WTC11 (cell line): ENCODE data around the gene MARCO. TPM values are rescaled to one million over a fixed set of nuclear protein-coding genes. Genes with fewer than 3 reads are reported as not detected.

Source experiments
- ATAC-seq: fragments of 200-7000 bp; cut with Tn5 transposase; 2 replicates; pipeline ENCODE4 v1.10.0; 2021; ENCODE audit warnings: mild to moderate bottlenecking, moderate library complexity
- CTCF ChIA-PET: fragments of 300-600 bp; sonication (Branson Sonifier 250); formaldehyde crosslinking; loops from one replicate; lab custom pipeline; 2021; ENCODE audit warnings: antibody characterized with exemption; lab: Charles Lee
- POLR2A ChIA-PET: fragments of 350-600 bp; sonication (Branson Sonifier 250); formaldehyde crosslinking; loops from one replicate; lab custom pipeline; 2021; ENCODE audit warnings: antibody characterized with exemption; lab: Charles Lee
- DNase-seq: peaks from one replicate; pipeline ENCODE4 v3.0.0; 2021; ENCODE audit warnings: low spot score
- H3K27ac Mint-ChIP-seq: 2 replicates; pipeline ENCODE4 v1.8.0; 2021; ENCODE audit warnings: mixed read lengths
- H3K27me3 Mint-ChIP-seq: 2 replicates; pipeline ENCODE4 v1.8.0; 2021; ENCODE audit warnings: low read depth, mild to moderate bottlenecking, moderate library complexity, mixed read lengths
- H3K36me3 Mint-ChIP-seq: 2 replicates; pipeline ENCODE4 v1.8.0; 2021; ENCODE audit warnings: mixed read lengths
- H3K4me1 Mint-ChIP-seq: 2 replicates; pipeline ENCODE4 v1.8.0; 2022; ENCODE audit warnings: mixed read lengths
- H3K4me3 Mint-ChIP-seq: 2 replicates; pipeline ENCODE4 v1.8.0; 2021; ENCODE audit warnings: mild to moderate bottlenecking, moderate library complexity, mixed read lengths
- H3K9me3 Mint-ChIP-seq: 2 replicates; pipeline ENCODE4 v1.8.0; 2021; ENCODE audit warnings: mixed read lengths
- ATF2 ChIP-seq: sonication (generic); formaldehyde crosslinking; IDR thresholded peaks from 2 replicates; pipeline ENCODE4 v1.8.1; 2022; ENCODE audit warnings: low read depth, missing genetic modification reagents, borderline replicate concordance
- CBFB ChIP-seq: sonication (generic); formaldehyde crosslinking; IDR thresholded peaks from 2 replicates; pipeline ENCODE4 v1.8.1; 2022; ENCODE audit warnings: mild to moderate bottlenecking, low read depth, missing genetic modification reagents
- FOXP1 ChIP-seq: sonication (generic); formaldehyde crosslinking; IDR thresholded peaks from 2 replicates; pipeline ENCODE4 v1.8.0; 2022; ENCODE audit warnings: missing genetic modification reagents, mild to moderate bottlenecking, moderate library complexity, borderline replicate concordance
- GABPB1 ChIP-seq: sonication (generic); formaldehyde crosslinking; IDR thresholded peaks from 2 replicates; pipeline ENCODE4 v1.8.1; 2023; ENCODE audit warnings: mild to moderate bottlenecking, missing genetic modification reagents
- HMGA2 ChIP-seq: fragments of 250-450 bp; sonication (Bioruptor Pico); IDR thresholded peaks from 2 replicates; pipeline ENCODE4 v1.4.0; 2021; ENCODE audit warnings: mild to moderate bottlenecking, moderate library complexity
- IRF2 ChIP-seq: sonication (generic); formaldehyde crosslinking; IDR thresholded peaks from 2 replicates; pipeline ENCODE4 v1.8.0; 2022; ENCODE audit warnings: low read depth, missing genetic modification reagents, borderline replicate concordance
- MAX ChIP-seq: sonication (generic); formaldehyde crosslinking; IDR thresholded peaks from 2 replicates; pipeline ENCODE4 v1.8.0; 2022; ENCODE audit warnings: mild to moderate bottlenecking, missing genetic modification reagents
- NFE2L1 ChIP-seq: sonication (generic); formaldehyde crosslinking; IDR thresholded peaks from 2 replicates; pipeline ENCODE4 v1.8.1; 2023; ENCODE audit warnings: missing genetic modification reagents
- NFYB ChIP-seq: sonication (generic); formaldehyde crosslinking; conservative IDR thresholded peaks from 2 replicates; pipeline ENCODE4 v1.8.0; 2022; ENCODE audit warnings: low read depth, missing genetic modification reagents
- NR2C2 ChIP-seq: sonication (generic); formaldehyde crosslinking; IDR thresholded peaks from 2 replicates; pipeline ENCODE4 v1.8.0; 2022; ENCODE audit warnings: mild to moderate bottlenecking, missing genetic modification reagents
- PREB ChIP-seq: sonication (generic); formaldehyde crosslinking; IDR thresholded peaks from 2 replicates; pipeline ENCODE4 v1.8.1; 2022; ENCODE audit warnings: mild to moderate bottlenecking, missing genetic modification reagents, moderate library complexity, borderline replicate concordance
- RORB ChIP-seq: fragments of 250-450 bp; sonication (Bioruptor Pico); IDR thresholded peaks from 2 replicates; pipeline ENCODE4 v1.9.0; 2021; ENCODE audit warnings: mild to moderate bottlenecking
- ZNF219 ChIP-seq: sonication (generic); formaldehyde crosslinking; IDR thresholded peaks from 2 replicates; pipeline ENCODE4 v1.8.0; 2023; ENCODE audit warnings: missing genetic modification reagents, mild to moderate bottlenecking, borderline replicate concordance
- total RNA-seq: library from RNA; stranded (reverse); gene quantifications from 3 replicates; pipeline ENCODE4 v1.2.3, GENCODE V29; 2021
- TF ChIP-seq, protein P1 (sequence below): sonication (generic); formaldehyde crosslinking; conservative IDR thresholded peaks from 2 replicates; pipeline ENCODE4 v1.8.1; 2023; ENCODE audit warnings: mild to moderate bottlenecking, low read depth, missing genetic modification reagents, moderate library complexity

Gene MARCO
- total RNA-seq, 1 experiment from 2014 or later = 0.11 TPM

- CTCF ChIA-PET = interaction anchor here (1.9 kb wide), 1 partner anchor 22 kb away, joined by 8 read pairs; no protein-coding TSS in a partner anchor
- peaks cover 2% of the 10 kb centered on the region for H3K36me3 Mint-ChIP-seq
- H3K27ac Mint-ChIP-seq = no peak overlapping the region
- no peak for DNase-seq
- POLR2A ChIA-PET = no interaction called here
- no peak for ATAC-seq
- H3K4me1 Mint-ChIP-seq = peaks cover 7% of the 10 kb centered on the region
- no peak overlapping the region for H3K4me3 Mint-ChIP-seq
- TF ChIP-seq GABPB1 = no peak
- TF ChIP-seq ATF2 (CRISPR knock-in tag) = no peak
- TF ChIP-seq, protein P1, sequence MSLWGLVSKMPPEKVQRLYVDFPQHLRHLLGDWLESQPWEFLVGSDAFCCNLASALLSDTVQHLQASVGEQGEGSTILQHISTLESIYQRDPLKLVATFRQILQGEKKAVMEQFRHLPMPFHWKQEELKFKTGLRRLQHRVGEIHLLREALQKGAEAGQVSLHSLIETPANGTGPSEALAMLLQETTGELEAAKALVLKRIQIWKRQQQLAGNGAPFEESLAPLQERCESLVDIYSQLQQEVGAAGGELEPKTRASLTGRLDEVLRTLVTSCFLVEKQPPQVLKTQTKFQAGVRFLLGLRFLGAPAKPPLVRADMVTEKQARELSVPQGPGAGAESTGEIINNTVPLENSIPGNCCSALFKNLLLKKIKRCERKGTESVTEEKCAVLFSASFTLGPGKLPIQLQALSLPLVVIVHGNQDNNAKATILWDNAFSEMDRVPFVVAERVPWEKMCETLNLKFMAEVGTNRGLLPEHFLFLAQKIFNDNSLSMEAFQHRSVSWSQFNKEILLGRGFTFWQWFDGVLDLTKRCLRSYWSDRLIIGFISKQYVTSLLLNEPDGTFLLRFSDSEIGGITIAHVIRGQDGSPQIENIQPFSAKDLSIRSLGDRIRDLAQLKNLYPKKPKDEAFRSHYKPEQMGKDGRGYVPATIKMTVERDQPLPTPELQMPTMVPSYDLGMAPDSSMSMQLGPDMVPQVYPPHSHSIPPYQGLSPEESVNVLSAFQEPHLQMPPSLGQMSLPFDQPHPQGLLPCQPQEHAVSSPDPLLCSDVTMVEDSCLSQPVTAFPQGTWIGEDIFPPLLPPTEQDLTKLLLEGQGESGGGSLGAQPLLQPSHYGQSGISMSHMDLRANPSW = no peak
- no peak for TF ChIP-seq CBFB (CRISPR knock-in tag)
- TF ChIP-seq FOXP1 (CRISPR knock-in tag) = no peak
- no peak for TF ChIP-seq NFYB
- TF ChIP-seq IRF2 (CRISPR knock-in tag) = no peak
- no peaks in the 10 kb centered on the region; the same call in none of the 2 replicates for H3K27me3 Mint-ChIP-seq
- peaks cover 4% of the 10 kb centered on the region for H3K9me3 Mint-ChIP-seq
Measured at GRCh38 chr2:118903551-118904479, 38.2 kb upstream of the MARCO start.

GRCh38 chr2:118905206-118905605 lies 36.8 kb upstream of the MARCO start:
- H3K4me1 Mint-ChIP-seq = peaks cover 7% of the 10 kb centered on the region
- TF ChIP-seq PREB (CRISPR knock-in tag) (no peak), NR2C2 (CRISPR knock-in tag) (no peak), RORB (CRISPR knock-in tag) (no peak), ZNF219 (no peak)
- no peak overlapping the region for H3K4me3 Mint-ChIP-seq
- DNase-seq (no peak), ATAC-seq (no peak)
- H3K36me3 Mint-ChIP-seq = peaks cover 2% of the 10 kb centered on the region
- H3K9me3 Mint-ChIP-seq = peaks cover 7% of the 10 kb centered on the region
- no peaks in the 10 kb centered on the region; the same call in none of the 2 replicates for H3K27me3 Mint-ChIP-seq
- ChIA-PET CTCF (no interaction called here), POLR2A (no interaction called here)
- no peak overlapping the region for H3K27ac Mint-ChIP-seq

DNA sequence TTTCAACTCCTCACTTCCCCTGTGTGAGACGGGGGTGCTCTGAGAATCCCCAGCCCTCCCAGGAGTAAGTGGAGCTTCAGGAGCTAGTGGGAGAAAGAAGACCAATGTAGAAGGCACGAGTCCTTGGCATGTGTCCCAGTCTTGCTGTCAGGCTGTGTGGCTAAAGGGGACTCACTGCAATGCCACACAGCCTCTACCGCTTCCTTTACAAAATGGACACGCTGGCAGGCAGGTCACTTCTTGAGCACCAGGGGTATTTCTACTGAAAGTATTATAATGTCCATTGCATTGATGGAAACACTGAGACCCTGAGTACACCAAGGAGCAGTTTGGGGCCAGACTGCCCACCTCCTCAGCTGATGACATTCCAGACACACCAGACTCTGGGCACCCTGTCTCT lies 35.8 kb upstream of the MARCO start:
- peaks cover 2% of the 10 kb centered on the region for H3K36me3 Mint-ChIP-seq
- H3K4me1 Mint-ChIP-seq = peaks cover 7% of the 10 kb centered on the region
- H3K27ac Mint-ChIP-seq = no peak overlapping the region
- ATAC-seq (no peak), DNase-seq (no peak)
- ChIA-PET POLR2A (no interaction called here), CTCF (no interaction called here)
- no peaks in the 10 kb centered on the region; the same call in none of the 2 replicates for H3K27me3 Mint-ChIP-seq
- TF ChIP-seq NR2C2 (CRISPR knock-in tag) (no peak), MAX (CRISPR knock-in tag) (no peak), HMGA2 (CRISPR knock-in tag) (no peak), NFE2L1 (CRISPR knock-in tag) (no peak), IRF2 (CRISPR knock-in tag) (no peak)
- H3K9me3 Mint-ChIP-seq = peaks cover 16% of the 10 kb centered on the region
- no peak overlapping the region for H3K4me3 Mint-ChIP-seq
